GM23338 (cell line): Measurements from ENCODE around the gene KRT85. TPM values are rescaled to one million over a fixed set of nuclear protein-coding genes. Genes with fewer than 3 reads are reported as not detected.

Experiments
- ATAC-seq: fragments of 200-7000 bp; cut with Tn5 transposase; 3 replicates; pipeline ENCODE4 v1.9.1; 2020
- DNase-seq: peaks from one replicate; pipeline ENCODE4 v3.0.0-alpha.2; 2015; ENCODE audit warnings: low spot score
- H2AFZ ChIP-seq: fragments of 200-600 bp; sonication (generic); 2 replicates; pipeline ENCODE4 v1.8.0; 2016; ENCODE audit warnings: antibody characterized with exemption, mild to moderate bottlenecking, moderate library complexity
- H3F3A ChIP-seq: fragments of 200-600 bp; sonication (generic); replicated peaks from 2 replicates; pipeline ENCODE4 v1.8.0; 2017; ENCODE audit warnings: antibody characterized with exemption, mixed run types, low read depth
- H3K27ac ChIP-seq: fragments of 200-600 bp; sonication (generic); 2 replicates; pipeline ENCODE4 v1.6.1; 2016; ENCODE audit warnings: low read depth
- H3K27me3 ChIP-seq: fragments of 200-600 bp; sonication (generic); 2 replicates; pipeline ENCODE4 v1.8.0; 2016; ENCODE audit warnings: mild to moderate bottlenecking, mixed run types, moderate library complexity; ENCODE audit not compliant: insufficient read depth
- H3K36me3 ChIP-seq: fragments of 200-600 bp; sonication (generic); 2 replicates; pipeline ENCODE4 v1.8.0; 2016; ENCODE audit warnings: mild to moderate bottlenecking; ENCODE audit not compliant: insufficient read depth
- H3K4me1 ChIP-seq: fragments of 200-600 bp; sonication (generic); 2 replicates; pipeline ENCODE4 v1.8.0; 2016; ENCODE audit warnings: mild to moderate bottlenecking, moderate library complexity; ENCODE audit not compliant: insufficient read depth
- H3K4me2 ChIP-seq: fragments of 200-600 bp; sonication (generic); 2 replicates; pipeline ENCODE4 v1.7.1; 2017; ENCODE audit warnings: mixed run types
- H3K4me3 ChIP-seq: fragments of 200-600 bp; sonication (generic); 2 replicates; pipeline ENCODE4 v1.6.1; 2016; ENCODE audit warnings: mixed run types
- H3K79me2 ChIP-seq: fragments of 200-600 bp; sonication (generic); replicated peaks from 2 replicates; pipeline ENCODE4 v1.8.0; 2017; ENCODE audit warnings: mild to moderate bottlenecking; ENCODE audit not compliant: insufficient read depth
- H3K9me2 ChIP-seq: fragments of 200-600 bp; sonication (generic); 2 replicates; pipeline ENCODE4 v1.8.0; 2017; ENCODE audit not compliant: insufficient read depth
- H4K20me1 ChIP-seq: fragments of 200-600 bp; sonication (generic); replicated peaks from 2 replicates; pipeline ENCODE4 v1.8.0; 2017; ENCODE audit warnings: mild to moderate bottlenecking; ENCODE audit not compliant: insufficient read depth
- H3K27ac Mint-ChIP-seq: 2 replicates; pipeline ENCODE4 v1.8.0; 2020; ENCODE audit warnings: inconsistent platforms, mild to moderate bottlenecking, moderate library complexity, mixed read lengths
- H3K27me3 Mint-ChIP-seq: 3 replicates; pipeline ENCODE4 v1.8.0; 2022; ENCODE audit warnings: low read depth, mild to moderate bottlenecking, moderate library complexity, mixed read lengths, inconsistent platforms; ENCODE audit not compliant: insufficient read depth, poor library complexity
- H3K36me3 Mint-ChIP-seq: 3 replicates; pipeline ENCODE4 v1.8.0; 2021; ENCODE audit warnings: low read depth, mild to moderate bottlenecking, inconsistent platforms, moderate library complexity, mixed read lengths
- H3K4me1 Mint-ChIP-seq: 3 replicates; pipeline ENCODE4 v1.8.0; 2020; ENCODE audit warnings: mild to moderate bottlenecking, inconsistent platforms, mixed read lengths
- H3K4me3 Mint-ChIP-seq: 3 replicates; pipeline ENCODE4 v1.8.0; 2021; ENCODE audit warnings: moderate library complexity, mild to moderate bottlenecking, inconsistent platforms, mixed read lengths
- H3K9me3 Mint-ChIP-seq: 3 replicates; pipeline ENCODE4 v1.8.0; 2020; ENCODE audit warnings: moderate library complexity, mild to moderate bottlenecking, inconsistent platforms, mixed read lengths
- CTCF ChIP-seq, 2 experiments: fragments of 200-600 bp in 1 of 2; sonication (generic) in 1 of 2; conservative IDR thresholded peaks; 2 replicates each; pipeline versions ENCODE4 v1.5.1 to v1.6.1; 2016 to 2017; ENCODE audit warnings: antibody characterized with exemption in 2 of 2, low read depth in 2 of 2, mild to moderate bottlenecking in 2 of 2, moderate library complexity in 1 of 2
- EZH2phosphoT487 ChIP-seq: fragments of 200-600 bp; sonication (generic); IDR thresholded peaks from one replicate; pipeline ENCODE4 v1.8.1; 2018; ENCODE audit warnings: antibody characterized with exemption; ENCODE audit not compliant: unreplicated experiment
- JUNB ChIP-seq: IDR thresholded peaks from one replicate; pipeline ENCODE4 v1.6.1; 2016; ENCODE audit warnings: antibody characterized with exemption; ENCODE audit not compliant: unreplicated experiment
- NANOG ChIP-seq: IDR thresholded peaks from 2 replicates; pipeline ENCODE4 v1.6.1; 2016; ENCODE audit warnings: antibody characterized with exemption, borderline replicate concordance
- POLR2AphosphoS5 ChIP-seq: IDR thresholded peaks from 2 replicates; pipeline ENCODE4 v1.6.1; 2016; ENCODE audit warnings: antibody characterized with exemption, low read depth
- REST ChIP-seq: IDR thresholded peaks from one replicate; pipeline ENCODE4 v1.6.1; 2018; ENCODE audit warnings: antibody characterized with exemption; ENCODE audit not compliant: unreplicated experiment
- STAT1 ChIP-seq: IDR thresholded peaks from one replicate; pipeline ENCODE4 v1.6.1; 2016; ENCODE audit warnings: antibody characterized with exemption; ENCODE audit not compliant: unreplicated experiment
- ZNF114 ChIP-seq: fragments of 250-450 bp; sonication (Bioruptor Pico); IDR thresholded peaks from 2 replicates; pipeline ENCODE4 v1.5.0; 2020; ENCODE audit warnings: mild to moderate bottlenecking, moderate library complexity
- ZNF462 ChIP-seq: fragments of 250-450 bp; sonication (Bioruptor Pico); IDR thresholded peaks from 2 replicates; pipeline ENCODE4 v1.5.0; 2020; ENCODE audit warnings: mild to moderate bottlenecking, moderate library complexity
- polyA plus RNA-seq: library from polyadenylated mRNA; unstranded; fragments of >200 nt; fragmentation: Nextera tagmentation; extraction: Ambion mirVana; gene quantifications from 2 replicates; pipeline ENCODE4 v1.2.1, GENCODE V29; 2016
- total RNA-seq: library from RNA; depleted of rRNA; stranded (reverse); fragments of >200 nt; shearing (Covaris generic); gene quantifications from 2 replicates; pipeline ENCODE4 v1.2.3, GENCODE V29; 2014

Gene KRT85
- total and polyA plus RNA-seq, 2 experiments from 2014 or later = not detected

- no peak overlapping the region for H3K4me3 Mint-ChIP-seq
- Histone ChIP-seq H3K36me3 (no peaks in the 10 kb centered on the region), H3K4me3 (no peak overlapping the region), H3K27ac (no peak overlapping the region), H3K27me3 (no peaks in the 10 kb centered on the region), H3K4me1 (no peaks in the 10 kb centered on the region), H3K79me2 (no peaks in the 10 kb centered on the region), H3F3A (no peaks in the 10 kb centered on the region), H4K20me1 (no peaks in the 10 kb centered on the region), H3K4me2 (no peak overlapping the region), H3K9me2 (no peaks in the 10 kb centered on the region), H2AFZ (no peak overlapping the region)
- no peak for TF ChIP-seq JUNB
- TF ChIP-seq CTCF (conservative IDR thresholded peaks at IDR 0.05; ENCODE audit: low read depth in 2 of 2) = peak; percentile 86 to 100
- DNase-seq (peak; percentile 90), ATAC-seq (peak; percentile 97)
- H3K27me3 Mint-ChIP-seq = peaks cover 8% of the 10 kb centered on the region
- no peaks in the 10 kb centered on the region for H3K36me3 Mint-ChIP-seq
- H3K4me1 Mint-ChIP-seq = peaks cover 7% of the 10 kb centered on the region; the same call in 2 of the 3 replicates
- H3K9me3 Mint-ChIP-seq = no peaks in the 10 kb centered on the region
- H3K27ac Mint-ChIP-seq = no peak overlapping the region
Observed at GRCh38 chr12:52327052-52327829, 40.0 kb downstream of the KRT85 start.

- no peak overlapping the region for H3K4me3 Mint-ChIP-seq
- H2AFZ ChIP-seq = no peak overlapping the region
- H3K36me3 Mint-ChIP-seq = no peaks in the 10 kb centered on the region
- no peak for ATAC-seq
- no peaks in the 10 kb centered on the region for H3K27me3 ChIP-seq
- DNase-seq = no peak
- H4K20me1 ChIP-seq = no peaks in the 10 kb centered on the region
- H3K4me2 ChIP-seq = no peak overlapping the region
- H3K79me2 ChIP-seq = no peaks in the 10 kb centered on the region
- no peaks in the 10 kb centered on the region for H3K9me2 ChIP-seq
- no peak overlapping the region for H3K4me3 ChIP-seq
- peaks cover 11% of the 10 kb centered on the region for H3K27me3 Mint-ChIP-seq
- peaks cover 7% of the 10 kb centered on the region; the same call in 2 of the 3 replicates for H3K4me1 Mint-ChIP-seq
- H3K27ac ChIP-seq = no peak overlapping the region
- no peaks in the 10 kb centered on the region for H3F3A ChIP-seq
- H3K27ac Mint-ChIP-seq = no peak overlapping the region
- no peaks in the 10 kb centered on the region for H3K9me3 Mint-ChIP-seq
- H3K4me1 ChIP-seq = no peaks in the 10 kb centered on the region
- H3K36me3 ChIP-seq = no peaks in the 10 kb centered on the region
- no peak for TF ChIP-seq POLR2AphosphoS5
- no peak for TF ChIP-seq REST
- TF ChIP-seq ZNF114 (CRISPR knock-in tag) = no peak
- no peak for TF ChIP-seq ZNF462 (CRISPR knock-in tag)
- no peak for TF ChIP-seq STAT1
- TF ChIP-seq EZH2phosphoT487 = no peak
- no peak for TF ChIP-seq NANOG
Observed at GRCh38 chr12:52324153-52324444, 43.2 kb downstream of the KRT85 start.
